Astrocyte of the hippocampus (primary cell): ENCODE data around the gene TJP2.

Source experiments
- DNase-seq: peaks from one replicate; pipeline ENCODE4 v3.0.0; 2011; ENCODE audit warnings: low read depth, low spot score

TJP2 gene

DNA sequence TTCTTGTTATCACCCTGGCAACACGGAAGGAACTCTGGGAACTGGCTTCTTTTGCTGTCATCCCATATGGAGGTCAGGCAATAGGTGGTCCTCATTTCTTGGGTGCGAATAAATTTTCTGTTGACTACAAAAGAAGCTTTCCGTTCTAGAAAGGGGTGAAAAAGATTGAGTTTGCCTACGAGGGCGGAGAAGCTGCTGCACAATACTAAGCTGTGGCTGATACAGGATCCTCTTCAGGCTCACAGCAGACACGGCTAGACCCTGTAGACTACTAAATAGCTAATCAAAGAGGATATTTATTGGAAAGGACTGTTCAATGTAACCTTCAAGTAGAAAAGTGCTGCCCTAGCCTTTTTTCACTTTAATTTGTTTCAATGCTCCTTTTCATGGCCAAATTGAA lies 58.1 kb downstream of the TJP2 start:
- DNase-seq: no peak

DNA sequence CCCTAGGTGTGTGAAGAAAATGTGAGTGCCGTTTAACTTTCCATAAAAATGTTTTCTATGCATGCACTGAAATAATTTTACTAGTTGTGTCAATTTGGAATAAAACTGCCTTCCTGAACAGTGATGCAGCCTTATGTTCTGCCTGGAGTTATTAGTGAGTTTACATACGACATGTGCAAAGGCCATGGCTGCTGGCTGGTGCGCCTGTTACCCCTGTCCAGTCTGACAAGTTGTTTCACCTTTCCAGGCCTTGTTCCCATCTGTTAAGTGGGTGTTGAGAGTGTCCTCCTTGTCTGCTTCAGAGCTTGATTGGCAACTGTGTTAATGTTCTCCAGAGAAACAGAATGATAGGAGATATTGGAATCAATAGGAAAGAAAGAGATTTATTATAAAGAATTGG lies 60.6 kb downstream of the TJP2 start:
- DNase-seq: no peak

DNA sequence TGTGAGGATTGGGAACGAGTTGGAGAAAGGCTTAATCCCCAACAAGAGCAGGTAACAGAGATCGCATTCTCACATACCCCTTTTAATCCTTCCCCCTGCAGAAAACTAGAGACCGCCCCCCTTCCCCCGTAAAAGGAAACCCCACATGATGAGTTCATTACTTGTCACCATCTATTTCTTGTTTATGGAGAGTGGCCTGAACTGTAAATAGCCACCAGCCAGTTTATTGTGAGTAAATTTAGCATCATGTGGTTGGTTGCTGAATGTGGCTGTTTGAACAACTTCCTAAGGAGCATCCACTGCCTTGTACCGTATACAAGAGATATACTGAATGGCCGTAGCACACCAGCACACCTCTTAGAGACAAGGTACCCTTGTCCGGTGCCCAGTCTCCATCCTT lies 62.1 kb downstream of the TJP2 start:
- DNase-seq: no peak

DNA sequence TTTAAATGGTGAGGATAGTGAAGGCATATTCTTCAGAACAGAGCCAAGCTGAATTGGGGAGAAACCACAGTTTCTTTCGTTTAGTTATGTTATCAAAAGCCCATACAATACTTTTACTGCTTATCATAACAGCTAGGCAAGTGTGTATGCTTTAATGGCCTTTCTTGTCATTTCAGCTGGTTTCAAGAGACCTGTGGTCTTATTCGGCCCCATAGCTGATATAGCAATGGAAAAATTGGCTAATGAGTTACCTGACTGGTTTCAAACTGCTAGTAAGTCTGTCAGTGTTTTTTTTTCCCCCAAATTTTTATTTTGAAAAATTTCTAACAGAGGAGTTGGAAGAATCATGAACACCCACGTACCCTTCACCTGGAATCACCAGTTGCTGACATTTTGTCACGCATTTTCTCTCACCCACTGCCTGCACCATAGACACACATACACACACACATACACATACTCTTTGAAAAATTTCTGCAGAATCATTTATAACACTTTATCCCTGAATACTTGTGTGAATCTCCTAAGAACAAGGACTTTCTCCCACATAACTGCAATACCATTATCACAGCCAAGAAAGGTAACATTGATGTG lies 63.7 kb downstream of the TJP2 start:
- DNase-seq: no peak

DNA sequence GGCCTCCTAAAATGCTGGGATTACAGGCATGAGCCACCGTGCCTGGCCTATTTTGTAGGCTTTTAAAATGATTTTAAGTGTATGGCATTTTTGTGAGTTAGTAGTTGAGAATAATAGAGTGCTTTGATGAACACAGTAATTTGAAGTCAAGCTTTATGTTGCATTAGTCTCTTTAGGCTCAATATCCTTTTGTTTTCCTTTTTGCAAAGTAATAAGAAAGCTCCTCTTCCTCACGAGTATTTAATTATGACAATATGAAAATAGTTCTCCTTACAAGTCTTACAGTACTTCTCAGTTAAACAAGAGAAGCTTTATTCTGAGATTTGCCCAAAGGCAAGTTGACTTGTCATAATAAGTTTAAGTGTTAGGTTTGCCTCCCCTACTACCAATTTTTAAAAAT lies 69.0 kb downstream of the TJP2 start:
- no peak for DNase-seq

DNA sequence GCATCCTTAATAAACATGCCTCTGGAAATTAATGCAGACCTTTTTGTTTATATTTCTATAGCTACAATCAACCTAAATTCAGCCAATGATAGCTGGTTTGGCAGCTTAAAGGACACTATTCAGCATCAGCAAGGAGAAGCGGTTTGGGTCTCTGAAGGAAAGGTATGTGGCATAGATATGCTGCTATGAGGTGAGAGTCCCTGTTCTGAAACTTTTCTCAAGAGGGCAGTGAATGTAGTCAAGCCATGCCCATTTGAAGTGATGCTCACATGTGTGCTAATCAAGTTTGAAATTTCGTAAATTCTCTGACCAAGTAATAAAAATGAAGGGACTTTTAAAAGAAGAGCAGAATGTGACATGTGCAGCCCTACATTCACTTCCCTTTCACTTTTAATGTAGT lies 72.6 kb downstream of the TJP2 start:
- DNase-seq: no peak

DNA sequence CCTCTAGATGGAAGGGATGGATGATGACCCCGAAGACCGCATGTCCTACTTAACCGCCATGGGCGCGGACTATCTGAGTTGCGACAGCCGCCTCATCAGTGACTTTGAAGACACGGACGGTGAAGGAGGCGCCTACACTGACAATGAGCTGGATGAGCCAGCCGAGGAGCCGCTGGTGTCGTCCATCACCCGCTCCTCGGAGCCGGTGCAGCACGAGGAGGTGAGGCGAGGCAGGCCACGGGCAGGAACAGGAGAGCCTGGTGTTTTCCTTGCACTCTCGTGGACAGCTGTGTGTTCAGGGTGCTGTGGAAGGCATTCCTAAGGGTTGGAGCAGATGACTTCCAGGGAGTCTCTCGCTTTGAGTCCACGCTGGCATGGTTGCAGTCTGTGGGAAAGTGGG lies 73.9 kb downstream of the TJP2 start:
- DNase-seq: no peak

DNA sequence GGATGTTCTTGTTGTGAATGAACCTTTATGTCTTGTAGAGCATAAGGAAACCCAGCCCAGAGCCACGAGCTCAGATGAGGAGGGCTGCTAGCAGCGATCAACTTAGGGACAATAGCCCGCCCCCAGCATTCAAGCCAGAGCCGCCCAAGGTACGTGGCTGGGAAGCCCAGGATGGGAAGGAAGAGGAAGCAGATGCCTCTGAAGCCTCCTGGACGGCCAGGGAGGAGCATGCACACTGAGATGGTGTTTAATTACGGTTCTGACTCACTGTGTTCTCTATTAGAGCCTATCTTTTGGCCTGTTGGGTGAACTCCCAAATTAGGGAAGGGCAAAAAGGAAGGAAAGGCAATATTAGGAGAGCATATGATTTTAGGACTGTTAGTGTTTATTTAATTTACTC lies 75.3 kb downstream of the TJP2 start:
- no peak for DNase-seq

DNA sequence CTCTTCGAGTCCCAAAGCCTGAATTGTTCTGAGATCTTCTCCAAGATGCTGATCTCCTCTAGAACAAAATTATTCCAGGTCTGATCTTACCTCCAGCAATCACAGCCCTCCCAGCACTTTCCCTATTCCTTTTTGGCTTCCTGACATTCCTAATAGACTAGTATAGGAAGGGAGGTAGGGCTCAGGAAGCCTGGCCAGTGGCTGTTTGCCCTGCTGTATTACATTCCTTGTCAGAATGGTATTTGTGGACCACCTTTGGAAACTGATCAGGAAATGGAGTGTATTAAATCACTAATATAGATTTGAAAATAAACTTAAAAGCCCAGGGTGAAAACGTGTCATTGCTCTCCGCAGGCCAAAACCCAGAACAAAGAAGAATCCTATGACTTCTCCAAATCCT lies 76.6 kb downstream of the TJP2 start:
- no peak for DNase-seq

DNA sequence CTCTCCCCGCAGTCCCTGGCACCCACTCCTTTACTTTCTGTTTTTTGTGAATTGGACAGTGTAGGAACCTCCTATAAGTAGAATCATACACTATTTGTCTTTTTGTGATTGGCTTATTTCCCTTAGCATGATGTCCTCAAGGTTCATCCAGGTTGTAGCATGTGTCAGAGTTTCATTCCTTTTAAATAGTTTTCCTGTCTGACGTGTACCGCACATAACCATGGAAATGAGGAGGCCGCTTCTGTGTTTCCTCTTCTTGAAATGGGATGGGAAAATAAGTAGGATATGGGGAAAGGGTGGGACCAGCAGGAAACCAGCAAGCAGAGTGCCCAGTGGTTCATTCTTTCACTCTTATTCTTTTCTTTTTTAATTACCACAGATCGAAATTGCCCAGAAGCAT lies 78.4 kb downstream of the TJP2 start:
- no peak for DNase-seq

DNA sequence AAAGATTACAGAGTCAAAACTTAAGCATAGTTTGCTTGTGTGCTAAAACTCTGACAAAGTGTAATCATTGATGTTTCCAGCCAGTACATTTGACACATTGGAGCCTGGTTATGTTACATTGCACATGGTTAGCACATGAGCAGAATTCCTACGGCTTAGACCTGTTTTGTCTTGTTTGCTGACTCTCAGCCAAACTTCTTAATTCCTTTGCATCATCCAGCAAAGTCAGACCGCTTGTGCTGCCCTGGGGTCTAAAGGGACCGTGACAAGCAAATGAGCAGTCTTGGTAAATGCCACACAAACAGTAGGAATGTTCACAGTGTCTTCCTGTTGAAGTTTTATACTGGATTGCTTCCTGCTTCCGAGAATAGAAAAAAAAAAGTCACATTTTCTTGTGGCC lies 79.0 kb downstream of the TJP2 start:
- DNase-seq: peak; percentile 30

DNA sequence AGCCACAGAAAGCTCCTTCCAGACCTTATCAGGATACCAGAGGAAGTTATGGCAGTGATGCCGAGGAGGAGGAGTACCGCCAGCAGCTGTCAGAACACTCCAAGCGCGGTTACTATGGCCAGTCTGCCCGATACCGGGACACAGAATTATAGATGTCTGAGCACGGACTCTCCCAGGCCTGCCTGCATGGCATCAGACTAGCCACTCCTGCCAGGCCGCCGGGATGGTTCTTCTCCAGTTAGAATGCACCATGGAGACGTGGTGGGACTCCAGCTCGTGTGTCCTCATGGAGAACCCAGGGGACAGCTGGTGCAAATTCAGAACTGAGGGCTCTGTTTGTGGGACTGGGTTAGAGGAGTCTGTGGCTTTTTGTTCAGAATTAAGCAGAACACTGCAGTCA lies 80.1 kb downstream of the TJP2 start:
- DNase-seq: no peak

DNA sequence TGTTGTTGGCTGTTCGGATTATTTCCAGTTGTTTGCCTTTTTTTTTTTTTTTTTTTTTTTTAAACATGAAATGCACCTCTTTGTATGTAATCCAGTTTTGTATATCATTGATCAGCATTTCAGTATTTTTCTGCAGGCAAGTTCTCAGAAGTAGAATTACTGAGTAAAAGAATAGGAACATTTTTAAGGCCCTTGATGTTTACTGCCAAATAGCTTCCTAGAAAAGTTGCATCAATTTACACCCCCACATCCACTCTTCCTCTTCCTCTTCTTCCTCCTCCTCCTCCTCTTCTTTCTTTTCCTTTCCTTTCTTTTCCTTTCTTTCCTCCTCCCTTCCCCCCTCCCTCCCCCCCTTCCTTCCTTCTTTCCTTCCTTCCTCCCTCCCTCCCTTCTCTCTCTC lies 81.5 kb downstream of the TJP2 start:
- DNase-seq: no peak

DNA sequence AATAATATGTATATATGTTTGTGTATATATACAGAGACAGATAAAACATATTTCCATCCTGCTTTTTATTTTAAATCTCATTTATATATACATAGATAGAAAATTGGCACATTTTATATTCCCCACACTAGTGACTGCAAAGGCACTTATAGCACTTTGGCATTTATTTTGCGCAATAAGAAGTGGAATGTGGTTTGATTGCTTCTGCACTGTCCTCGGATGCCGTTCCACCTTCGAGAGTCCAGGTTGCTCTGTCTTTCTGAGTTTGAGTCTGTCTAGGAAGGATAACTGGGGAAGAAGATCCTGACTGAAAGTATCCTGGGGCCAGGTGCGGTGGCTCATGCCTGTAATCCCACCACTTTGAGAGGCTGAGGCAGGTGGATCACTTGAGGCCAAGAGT lies 84.5 kb downstream of the TJP2 start:
- DNase-seq: no peak

DNA sequence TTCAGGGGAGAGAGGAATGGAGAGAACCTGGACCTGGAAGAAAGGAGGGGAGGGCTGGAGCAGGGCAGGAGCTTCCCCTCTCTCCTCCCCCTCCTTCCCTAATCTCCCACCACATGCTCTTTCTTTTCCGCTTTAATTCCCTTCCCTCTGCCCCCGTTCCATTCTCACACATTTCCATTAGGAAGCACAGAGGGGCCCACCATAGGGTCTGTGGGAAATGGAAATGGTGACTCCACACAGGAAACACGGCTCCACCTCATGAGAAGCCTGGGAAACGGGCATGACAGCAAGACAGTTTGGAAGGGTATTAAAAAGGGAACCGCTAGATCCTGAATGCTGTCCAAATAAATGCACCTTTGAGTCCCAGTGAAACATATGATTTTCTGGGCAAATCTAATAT lies 86.1 kb downstream of the TJP2 start:
- no peak for DNase-seq

DNA sequence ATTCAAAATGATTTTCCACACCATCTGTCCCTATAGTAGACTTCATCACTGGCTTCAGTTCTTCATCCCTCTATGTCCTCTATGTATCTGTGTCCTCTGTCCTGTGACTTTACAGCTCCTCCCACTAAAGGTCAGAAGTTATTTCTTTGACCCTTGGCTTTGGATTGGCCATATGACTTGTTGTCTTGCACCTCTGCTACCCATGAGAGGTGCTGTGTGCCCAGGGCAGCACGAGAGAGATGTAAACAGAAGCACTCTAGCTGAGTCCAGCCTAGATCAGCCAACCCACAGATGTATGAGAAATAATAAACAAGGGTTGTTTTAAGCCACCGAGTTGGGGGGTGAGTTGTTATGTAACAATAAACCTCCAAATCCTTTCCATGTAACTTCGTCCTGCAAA lies 87.6 kb downstream of the TJP2 start:
- DNase-seq: no peak

DNA sequence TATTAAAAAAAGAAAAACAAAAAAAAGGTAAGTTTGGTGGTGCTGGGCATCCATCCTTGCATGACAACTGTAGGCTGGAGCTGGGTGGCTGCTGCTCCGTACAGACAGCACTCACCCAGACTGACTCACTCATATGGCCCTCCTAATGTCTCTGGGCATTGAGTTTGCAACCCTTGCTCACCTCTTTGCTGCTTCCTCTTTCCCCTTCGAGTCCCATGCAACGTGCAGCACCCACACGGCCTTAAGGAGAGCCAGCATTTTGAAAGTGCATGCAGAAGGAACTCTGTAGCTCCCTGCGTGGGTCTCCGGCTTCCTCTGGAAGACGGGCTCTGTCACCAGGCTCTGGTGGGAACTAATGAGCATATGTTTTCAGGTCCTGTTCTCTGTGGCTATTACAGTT lies 90.4 kb downstream of the TJP2 start:
- DNase-seq: no peak

DNA sequence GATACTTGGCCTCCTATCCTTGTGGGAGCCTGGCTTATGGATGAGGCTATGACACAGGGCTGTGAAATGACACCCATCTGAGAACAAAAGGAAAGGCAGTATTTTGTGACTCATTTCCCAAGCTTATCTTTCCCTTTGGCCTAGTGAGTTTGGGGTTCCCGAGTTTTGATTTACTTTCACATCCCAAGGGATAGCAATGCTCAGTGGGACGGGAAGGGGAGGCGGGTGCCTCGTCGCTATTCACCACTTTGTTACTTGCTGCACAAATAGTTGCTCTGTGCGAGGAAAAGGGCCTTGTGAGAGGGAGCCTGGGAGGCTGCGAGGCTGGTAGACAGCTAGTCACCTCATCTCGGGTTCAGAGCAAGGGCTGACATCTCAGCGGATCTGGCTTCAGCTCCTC lies 91.8 kb downstream of the TJP2 start:
- DNase-seq: no peak

DNA sequence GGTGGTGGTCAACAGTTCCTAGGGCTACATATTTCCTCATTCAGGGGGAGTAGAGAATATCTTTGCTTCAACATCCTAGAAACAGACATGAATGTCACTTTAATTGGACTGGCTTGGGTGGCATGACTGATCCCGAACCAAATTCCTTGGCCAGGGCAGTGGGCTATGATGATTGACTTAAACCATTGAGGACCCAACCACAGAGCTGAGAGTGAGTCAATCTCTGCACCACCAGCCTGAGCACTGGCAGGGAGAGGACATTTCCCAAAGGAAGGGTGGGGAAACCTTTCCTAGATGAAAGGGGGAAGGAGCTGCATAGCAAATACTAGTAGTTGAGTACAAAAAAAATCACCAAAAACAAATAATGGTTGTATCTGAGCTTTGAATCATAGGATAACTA lies 98.1 kb downstream of the TJP2 start:
- peak; percentile 47 for DNase-seq

DNA sequence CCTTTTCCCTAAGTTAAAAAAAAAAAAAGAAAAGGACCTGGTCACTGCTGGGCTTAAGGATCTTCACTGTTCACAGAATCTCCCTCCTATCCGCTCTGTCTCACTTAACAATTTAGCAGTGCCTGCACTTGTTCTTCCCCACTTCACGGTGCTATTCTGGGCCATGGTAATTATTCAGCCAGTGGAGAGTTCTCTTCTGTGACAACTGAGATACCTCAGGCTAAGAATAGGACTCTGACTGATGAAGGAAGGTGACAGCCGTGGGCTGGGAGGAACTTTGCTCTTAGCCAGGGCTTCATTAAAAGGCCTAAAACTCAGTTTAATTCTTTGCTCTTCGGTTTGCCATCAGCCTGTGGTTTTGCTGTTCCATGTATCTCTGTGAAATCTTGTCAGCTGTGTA lies 99.1 kb downstream of the TJP2 start:
- no peak for DNase-seq

DNA sequence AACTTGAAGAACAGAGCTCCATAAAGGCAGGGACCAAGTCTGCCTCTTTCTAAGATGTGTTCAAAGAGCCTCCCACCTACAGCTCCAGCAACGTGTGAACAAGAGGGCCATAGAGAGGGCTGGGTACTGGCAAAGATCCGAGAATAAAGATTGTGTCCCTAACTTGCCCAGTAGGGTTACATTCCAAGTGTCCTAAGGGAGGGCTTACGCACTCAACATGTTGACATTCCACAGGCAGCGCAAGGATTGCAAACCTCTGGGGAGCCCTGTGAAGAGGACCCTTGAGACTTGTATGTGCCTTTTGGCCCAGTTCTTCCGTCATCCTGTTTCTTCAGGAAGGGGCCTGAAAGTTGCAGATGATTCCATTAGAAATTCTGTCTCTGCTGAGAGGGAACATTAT lies 102.7 kb downstream of the TJP2 start:
- no peak for DNase-seq

DNA sequence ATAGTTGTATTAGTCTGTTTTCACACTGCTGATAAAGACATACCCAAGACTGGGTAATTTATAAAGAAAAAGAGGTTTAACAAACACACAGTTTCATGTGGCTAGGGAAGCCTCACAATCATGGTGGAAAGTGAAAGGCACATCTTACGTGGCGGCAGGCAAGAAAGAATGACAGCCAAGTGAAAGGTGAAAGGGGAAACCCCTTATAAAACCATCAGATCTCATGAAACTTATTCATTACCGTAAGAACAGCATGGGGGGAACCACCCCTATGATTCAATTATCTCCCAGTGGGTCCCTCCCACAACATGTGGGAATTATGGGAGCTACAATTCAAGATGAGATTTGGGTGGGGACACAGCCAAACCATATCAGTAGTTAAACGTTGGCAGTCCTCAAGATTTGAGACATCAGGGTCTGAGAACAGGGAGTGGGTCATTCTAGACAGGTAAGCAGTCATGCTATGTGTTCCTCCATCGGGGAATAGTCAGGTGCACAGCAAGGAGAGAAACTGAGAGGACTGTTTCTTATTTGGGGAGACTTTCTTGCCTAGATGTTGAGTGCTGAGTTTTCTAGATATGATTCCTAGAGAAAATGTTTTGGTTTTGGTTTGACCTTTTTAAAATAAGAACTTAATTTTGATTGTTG lies 105.1 kb downstream of the TJP2 start:
- no peak for DNase-seq

DNA sequence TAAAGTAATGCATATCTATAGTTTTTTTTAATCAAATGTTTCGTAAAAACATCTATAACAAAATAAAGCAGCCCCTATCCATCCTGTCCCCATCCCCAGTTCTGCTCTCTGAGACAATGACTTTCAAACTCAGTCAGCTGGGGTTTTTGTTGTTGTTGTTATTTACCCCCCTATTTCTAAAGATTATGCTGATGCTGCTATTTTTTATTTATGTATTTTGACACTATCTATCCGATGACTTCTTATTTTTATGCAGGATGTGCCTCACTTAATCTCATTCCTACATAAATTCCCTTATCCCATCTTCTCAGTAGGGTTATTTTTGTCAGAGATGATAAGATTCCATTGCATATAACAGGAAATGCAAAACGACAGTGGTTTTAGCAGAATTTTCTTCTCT lies 105.7 kb downstream of the TJP2 start:
- no peak for DNase-seq

DNA sequence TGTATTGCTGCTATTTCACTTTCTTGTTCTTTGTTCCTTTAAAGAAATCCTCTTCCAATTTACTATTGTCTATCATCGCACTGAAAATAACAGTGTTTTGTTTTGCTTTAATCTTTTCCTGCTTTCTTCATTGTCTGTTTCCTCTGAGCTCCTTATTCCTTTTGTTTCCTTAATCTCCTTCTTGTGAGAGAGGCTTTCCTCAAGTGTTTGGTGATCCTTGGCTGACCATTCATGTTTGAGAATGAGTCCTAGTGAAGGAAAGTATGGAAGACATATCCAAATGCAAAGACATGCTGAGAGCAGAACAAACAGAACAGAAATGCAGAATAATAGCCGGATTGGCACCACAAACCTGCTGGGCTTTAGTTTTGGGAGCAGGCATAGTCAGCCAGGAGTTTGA lies 108.9 kb downstream of the TJP2 start:
- no peak for DNase-seq
